ENCODE data around the gene GSC2.

The GSC2 gene

DNA sequence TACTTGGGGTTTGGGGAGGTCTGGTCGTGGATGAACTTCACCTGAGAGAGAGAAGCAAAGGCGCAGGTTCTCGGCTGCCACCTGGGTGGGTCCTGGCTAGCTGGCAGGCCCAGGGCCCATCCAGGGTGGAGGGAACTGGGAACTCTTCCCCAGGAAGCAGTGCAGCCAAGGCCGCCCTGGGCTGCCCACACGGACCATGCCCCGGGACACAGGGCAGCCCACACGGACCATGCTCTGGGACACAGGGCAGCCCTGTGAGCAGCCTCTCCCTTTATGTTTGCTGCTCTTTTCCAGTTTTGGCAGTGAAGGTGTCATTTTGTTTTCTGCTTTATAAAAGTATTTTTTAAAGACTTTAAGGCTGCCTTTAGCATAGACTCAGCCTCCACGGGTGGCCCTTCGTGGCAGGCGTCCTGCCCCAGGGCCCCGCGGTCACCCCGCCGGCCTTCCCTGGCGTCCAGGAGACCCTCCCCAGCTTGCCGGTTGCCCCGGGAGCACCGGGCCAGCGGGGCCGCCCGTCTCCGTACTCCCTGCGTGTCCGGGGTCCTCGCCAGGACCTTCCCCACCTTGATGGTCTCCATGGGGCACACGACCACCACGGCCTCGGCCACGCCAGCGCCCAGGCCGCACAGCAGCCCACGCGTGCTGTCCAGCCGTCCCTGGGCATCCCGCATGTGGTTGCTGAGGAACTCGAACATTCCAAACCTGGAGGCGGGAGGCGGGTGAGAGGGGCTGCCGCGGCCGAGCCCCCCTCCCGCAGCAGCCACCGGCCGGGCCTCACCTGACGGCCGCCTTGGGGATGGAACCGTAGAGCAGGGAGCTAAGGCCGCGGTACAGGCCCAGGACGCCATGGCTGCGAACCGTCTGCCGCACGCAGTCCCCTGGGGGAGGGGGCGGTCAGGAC is 27.3 kb upstream of the GSC2 start:
- H3K4me1 ChIP-seq (ENCODE audit: control insufficient read depth in 1 of 2, insufficient read depth in 2 of 2, low read length in 2 of 2), result peaks cover 34 to 55% of the 10 kb centered on the region in 2 donors
- no peaks in the 10 kb centered on the region for H3K9me3 ChIP-seq (ENCODE audit: control insufficient read depth in 1 of 2, low read length in 2 of 2)
- peaks cover 0 to 14% of the 10 kb centered on the region in 2 donors for H3K36me3 ChIP-seq (ENCODE audit: control insufficient read depth in 1 of 2, insufficient read depth in 2 of 2, low read length in 2 of 2)
- peak overlapping the region; percentile 84 for H3K27ac ChIP-seq (ENCODE audit: low read depth, low read length)
- H3K27me3 ChIP-seq (ENCODE audit: control insufficient read depth in 1 of 2, insufficient read depth in 2 of 2, low read length in 2 of 2), result no peaks in the 10 kb centered on the region
- peak overlapping the region; percentile 59 to 75 for H3K9ac ChIP-seq (ENCODE audit: low read depth in 1 of 2, low read length in 2 of 2)
- H3K4me3 ChIP-seq (ENCODE audit: low read depth in 1 of 2, low read length in 2 of 2), result peak overlapping the region; percentile 67 to 76

- Histone ChIP-seq H3K4me1 (ENCODE audit: control insufficient read depth in 1 of 2, insufficient read depth in 2 of 2, low read length in 2 of 2) (peaks cover 38 to 61% of the 10 kb centered on the region in 2 donors), H3K4me3 (ENCODE audit: low read depth in 1 of 2, low read length in 2 of 2) (peak overlapping the region; percentile 67 to 76), H3K27me3 (ENCODE audit: control insufficient read depth in 1 of 2, insufficient read depth in 2 of 2, low read length in 2 of 2) (no peaks in the 10 kb centered on the region), H3K36me3 (ENCODE audit: control insufficient read depth in 1 of 2, insufficient read depth in 2 of 2, low read length in 2 of 2) (peaks cover 0 to 14% of the 10 kb centered on the region in 2 donors), H3K27ac (ENCODE audit: low read depth, low read length) (no peak overlapping the region), H3K9ac (ENCODE audit: low read depth in 1 of 2, low read length in 2 of 2) (peak overlapping the region; percentile 59 to 75), H3K9me3 (ENCODE audit: control insufficient read depth in 1 of 2, low read length in 2 of 2) (no peaks in the 10 kb centered on the region)
These were observed 26.6 kb upstream of the GSC2 start for GRCh38 chr22:19176732-19177131.

DNA sequence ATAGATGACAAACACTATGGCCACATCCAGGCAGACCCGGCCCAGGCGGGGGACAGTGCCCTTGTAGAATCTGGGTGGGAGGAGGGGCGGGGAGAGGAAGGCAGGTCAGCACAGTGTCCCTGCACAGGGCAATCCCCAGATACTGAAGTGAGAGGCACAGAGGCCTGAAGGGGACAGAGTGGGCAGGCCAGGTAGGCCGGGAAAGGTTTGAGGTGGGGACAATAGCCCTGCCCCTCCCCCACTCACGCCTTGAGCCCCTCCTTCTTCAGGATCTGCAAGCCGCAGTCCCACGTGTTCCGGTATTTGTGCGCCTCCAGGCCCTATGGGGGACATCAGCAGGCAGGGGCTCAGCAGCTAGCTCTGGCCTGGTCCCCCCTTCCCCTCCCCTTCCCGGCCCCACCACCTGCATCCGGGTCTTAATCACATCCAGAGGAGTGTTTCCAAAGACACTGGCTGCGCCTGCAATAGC is 26.1 kb upstream of the GSC2 start:
- H3K27ac ChIP-seq (ENCODE audit: low read depth, low read length), result no peak overlapping the region
- peaks cover 0 to 14% of the 10 kb centered on the region in 2 donors for H3K36me3 ChIP-seq (ENCODE audit: control insufficient read depth in 1 of 2, insufficient read depth in 2 of 2, low read length in 2 of 2)
- peaks cover 38 to 63% of the 10 kb centered on the region in 2 donors for H3K4me1 ChIP-seq (ENCODE audit: control insufficient read depth in 1 of 2, insufficient read depth in 2 of 2, low read length in 2 of 2)
- no peak overlapping the region for H3K4me3 ChIP-seq (ENCODE audit: low read depth in 1 of 2, low read length in 2 of 2)
- H3K9me3 ChIP-seq (ENCODE audit: control insufficient read depth in 1 of 2, low read length in 2 of 2), result no peaks in the 10 kb centered on the region
- H3K9ac ChIP-seq (ENCODE audit: low read depth in 1 of 2, low read length in 2 of 2), result no peak overlapping the region
- no peaks in the 10 kb centered on the region for H3K27me3 ChIP-seq (ENCODE audit: control insufficient read depth in 1 of 2, insufficient read depth in 2 of 2, low read length in 2 of 2)

DNA sequence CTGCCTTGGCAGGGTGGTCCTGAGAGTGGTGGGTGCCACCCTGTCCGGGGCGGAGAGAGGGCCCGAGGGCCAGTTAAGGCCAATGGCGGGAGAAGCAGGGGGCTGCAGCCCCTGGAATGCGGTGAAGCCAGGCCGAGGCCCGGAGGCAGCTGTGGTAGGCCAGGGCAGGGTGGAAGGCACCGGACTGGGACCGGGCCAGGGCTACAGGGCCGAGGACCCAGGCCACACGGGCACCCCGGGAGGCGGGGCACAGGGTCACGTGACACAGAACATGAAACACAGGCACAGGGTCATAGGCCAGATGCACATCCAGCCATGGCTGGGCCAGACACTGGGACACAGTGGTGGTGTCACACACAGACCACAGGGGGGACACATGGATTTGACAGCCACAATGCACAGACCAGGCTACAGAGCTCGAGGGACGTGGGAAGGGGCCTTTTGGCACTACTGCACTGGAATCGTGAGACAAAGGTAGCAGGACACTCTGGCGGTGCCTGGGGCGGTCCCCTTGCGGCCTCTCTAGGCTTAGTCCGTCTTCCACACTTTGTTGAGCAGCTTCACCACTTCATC is 25.6 kb upstream of the GSC2 start:
- H3K36me3 ChIP-seq (ENCODE audit: control insufficient read depth in 1 of 2, insufficient read depth in 2 of 2, low read length in 2 of 2), result peaks cover 0 to 14% of the 10 kb centered on the region in 2 donors
- H3K27ac ChIP-seq (ENCODE audit: low read depth, low read length), result no peak overlapping the region
- peaks cover 42 to 69% of the 10 kb centered on the region in 2 donors for H3K4me1 ChIP-seq (ENCODE audit: control insufficient read depth in 1 of 2, insufficient read depth in 2 of 2, low read length in 2 of 2)
- no peak overlapping the region for H3K9ac ChIP-seq (ENCODE audit: low read depth in 1 of 2, low read length in 2 of 2)
- H3K4me3 ChIP-seq (ENCODE audit: low read depth in 1 of 2, low read length in 2 of 2), result no peak overlapping the region
- peaks cover 0 to under 1% of the 10 kb centered on the region in 2 donors for H3K27me3 ChIP-seq (ENCODE audit: control insufficient read depth in 1 of 2, insufficient read depth in 2 of 2, low read length in 2 of 2)
- H3K9me3 ChIP-seq (ENCODE audit: control insufficient read depth in 1 of 2, low read length in 2 of 2), result no peaks in the 10 kb centered on the region

- H3K36me3 ChIP-seq (ENCODE audit: control insufficient read depth in 1 of 2, insufficient read depth in 2 of 2, low read length in 2 of 2), result peaks cover 0 to 14% of the 10 kb centered on the region in 2 donors
- peaks cover 47 to 74% of the 10 kb centered on the region in 2 donors for H3K4me1 ChIP-seq (ENCODE audit: control insufficient read depth in 1 of 2, insufficient read depth in 2 of 2, low read length in 2 of 2)
- no peak overlapping the region for H3K27ac ChIP-seq (ENCODE audit: low read depth, low read length)
- peaks cover 5 to 6% of the 10 kb centered on the region in 2 donors for H3K27me3 ChIP-seq (ENCODE audit: control insufficient read depth in 1 of 2, insufficient read depth in 2 of 2, low read length in 2 of 2)
- H3K9ac ChIP-seq (ENCODE audit: low read depth in 1 of 2, low read length in 2 of 2), result no peak overlapping the region
- H3K4me3 ChIP-seq (ENCODE audit: low read depth in 1 of 2, low read length in 2 of 2), result no peak overlapping the region
- H3K9me3 ChIP-seq (ENCODE audit: control insufficient read depth in 1 of 2, low read length in 2 of 2), result no peaks in the 10 kb centered on the region
These were observed 25.0 kb upstream of the GSC2 start for GRCh38 chr22:19175026-19175601.

DNA sequence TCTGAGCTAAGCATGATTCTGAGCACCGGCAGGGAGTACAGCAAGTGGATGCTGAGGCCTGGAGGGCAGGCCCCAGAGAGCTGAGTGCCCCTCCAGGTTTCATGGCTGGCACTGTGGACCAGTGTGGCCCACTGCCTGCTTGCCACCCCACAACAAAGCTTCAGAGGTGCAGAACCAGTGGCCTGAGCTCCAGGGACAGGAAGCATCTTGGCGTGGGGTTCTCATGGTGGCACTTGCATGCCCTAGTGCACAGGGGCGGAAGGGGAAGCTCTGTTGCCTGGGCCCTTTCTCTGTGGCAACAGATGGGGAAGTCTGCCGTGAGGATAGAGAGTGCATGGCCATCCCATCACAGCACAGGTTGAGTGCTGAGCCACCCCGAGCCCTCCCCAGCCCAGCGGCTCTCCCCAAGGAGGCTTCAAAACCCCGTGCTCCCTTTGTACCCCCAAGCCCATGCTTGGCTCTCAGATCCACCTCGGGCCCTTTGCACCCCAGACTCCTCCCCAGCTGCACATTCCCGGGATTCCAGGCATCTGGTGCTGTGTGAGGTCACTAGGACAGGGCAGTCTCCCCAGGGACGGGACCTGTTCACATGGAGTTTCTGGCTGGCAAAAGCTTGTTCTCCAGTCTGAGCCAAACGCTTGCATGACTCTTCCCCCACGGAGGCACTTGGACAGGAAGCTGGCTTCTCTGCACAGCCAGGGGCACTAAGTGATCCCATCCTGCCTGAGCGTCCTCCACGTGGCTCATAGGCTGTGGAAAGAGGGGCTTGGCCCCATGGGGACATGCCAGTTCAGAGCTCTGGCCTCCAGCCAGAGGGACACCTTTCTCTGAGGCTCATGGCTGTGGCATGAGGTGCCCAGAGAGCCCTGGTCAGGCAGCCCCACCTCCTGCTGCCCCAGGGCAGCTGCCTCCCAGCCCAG is 24.3 kb upstream of the GSC2 start:
- peaks cover 0 to 14% of the 10 kb centered on the region in 2 donors for H3K36me3 ChIP-seq (ENCODE audit: control insufficient read depth in 1 of 2, insufficient read depth in 2 of 2, low read length in 2 of 2)
- peaks cover 48 to 77% of the 10 kb centered on the region in 2 donors for H3K4me1 ChIP-seq (ENCODE audit: control insufficient read depth in 1 of 2, insufficient read depth in 2 of 2, low read length in 2 of 2)
- H3K4me3 ChIP-seq (ENCODE audit: low read depth in 1 of 2, low read length in 2 of 2), result no peak overlapping the region
- peaks cover 13 to 14% of the 10 kb centered on the region in 2 donors for H3K27me3 ChIP-seq (ENCODE audit: control insufficient read depth in 1 of 2, insufficient read depth in 2 of 2, low read length in 2 of 2)
- H3K27ac ChIP-seq (ENCODE audit: low read depth, low read length), result no peak overlapping the region
- no peak overlapping the region for H3K9ac ChIP-seq (ENCODE audit: low read depth in 1 of 2, low read length in 2 of 2)
- no peaks in the 10 kb centered on the region for H3K9me3 ChIP-seq (ENCODE audit: control insufficient read depth in 1 of 2, low read length in 2 of 2)

DNA sequence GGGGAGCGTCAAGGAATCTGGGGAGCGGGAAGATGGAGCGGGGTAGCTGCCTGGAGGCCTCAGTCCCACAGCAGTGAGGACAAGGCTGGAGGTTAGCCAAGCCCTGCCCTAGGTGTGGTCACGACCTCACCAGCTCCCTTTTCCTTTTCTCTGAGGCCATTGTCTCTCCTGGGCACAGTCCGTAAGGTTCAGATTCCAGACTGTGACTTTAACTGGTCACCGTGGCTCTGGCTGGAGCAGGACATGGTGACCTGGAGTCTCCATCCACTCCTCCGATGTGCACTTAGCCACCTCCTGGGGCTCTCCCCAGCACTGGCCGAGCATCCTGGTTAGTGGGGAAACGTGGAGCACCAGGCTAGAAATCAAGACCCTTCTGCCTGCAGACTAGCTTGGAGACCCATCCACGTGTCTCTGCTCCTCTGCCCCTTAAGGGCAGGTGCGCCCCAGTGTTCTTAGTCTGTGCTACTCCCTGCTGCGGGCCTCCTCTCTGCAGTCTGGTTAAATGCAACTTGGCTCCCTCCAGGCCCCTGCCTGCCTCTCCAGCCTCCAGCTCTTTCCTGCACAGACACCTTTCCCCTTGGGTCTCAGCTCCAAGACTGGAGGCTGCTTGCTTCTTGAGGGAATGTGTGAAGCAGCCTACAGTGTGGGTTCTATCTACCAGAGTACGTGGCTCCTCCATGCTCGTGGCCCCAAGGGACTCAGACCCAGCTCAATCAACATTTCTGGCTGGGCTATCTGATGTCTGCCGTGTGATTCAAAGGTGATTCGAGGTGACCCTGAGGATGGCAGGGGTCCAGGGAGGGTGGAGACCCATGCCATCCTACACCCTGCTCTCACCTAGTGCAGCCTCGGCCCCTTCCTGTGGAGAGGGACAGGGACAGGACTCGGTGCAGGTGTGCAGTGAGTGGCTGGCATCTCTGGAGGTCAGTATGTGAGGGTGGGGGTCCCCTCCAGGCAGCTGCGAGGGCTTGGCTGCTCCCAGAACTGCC is 23.2 kb upstream of the GSC2 start:
- Histone ChIP-seq H3K4me1 (ENCODE audit: control insufficient read depth in 1 of 2, insufficient read depth in 2 of 2, low read length in 2 of 2) (peaks cover 48 to 76% of the 10 kb centered on the region in 2 donors), H3K9me3 (ENCODE audit: control insufficient read depth in 1 of 2, low read length in 2 of 2) (no peaks in the 10 kb centered on the region), H3K9ac (ENCODE audit: low read depth in 1 of 2, low read length in 2 of 2) (peak overlapping the region in 1 of 2 donors; percentile 91), H3K4me3 (ENCODE audit: low read depth in 1 of 2, low read length in 2 of 2) (peak overlapping the region; percentile 84 to 93), H3K27me3 (ENCODE audit: control insufficient read depth in 1 of 2, insufficient read depth in 2 of 2, low read length in 2 of 2) (peaks cover 23 to 24% of the 10 kb centered on the region in 2 donors), H3K27ac (ENCODE audit: low read depth, low read length) (no peak overlapping the region), H3K36me3 (ENCODE audit: control insufficient read depth in 1 of 2, insufficient read depth in 2 of 2, low read length in 2 of 2) (peaks cover 0 to 14% of the 10 kb centered on the region in 2 donors)

DNA sequence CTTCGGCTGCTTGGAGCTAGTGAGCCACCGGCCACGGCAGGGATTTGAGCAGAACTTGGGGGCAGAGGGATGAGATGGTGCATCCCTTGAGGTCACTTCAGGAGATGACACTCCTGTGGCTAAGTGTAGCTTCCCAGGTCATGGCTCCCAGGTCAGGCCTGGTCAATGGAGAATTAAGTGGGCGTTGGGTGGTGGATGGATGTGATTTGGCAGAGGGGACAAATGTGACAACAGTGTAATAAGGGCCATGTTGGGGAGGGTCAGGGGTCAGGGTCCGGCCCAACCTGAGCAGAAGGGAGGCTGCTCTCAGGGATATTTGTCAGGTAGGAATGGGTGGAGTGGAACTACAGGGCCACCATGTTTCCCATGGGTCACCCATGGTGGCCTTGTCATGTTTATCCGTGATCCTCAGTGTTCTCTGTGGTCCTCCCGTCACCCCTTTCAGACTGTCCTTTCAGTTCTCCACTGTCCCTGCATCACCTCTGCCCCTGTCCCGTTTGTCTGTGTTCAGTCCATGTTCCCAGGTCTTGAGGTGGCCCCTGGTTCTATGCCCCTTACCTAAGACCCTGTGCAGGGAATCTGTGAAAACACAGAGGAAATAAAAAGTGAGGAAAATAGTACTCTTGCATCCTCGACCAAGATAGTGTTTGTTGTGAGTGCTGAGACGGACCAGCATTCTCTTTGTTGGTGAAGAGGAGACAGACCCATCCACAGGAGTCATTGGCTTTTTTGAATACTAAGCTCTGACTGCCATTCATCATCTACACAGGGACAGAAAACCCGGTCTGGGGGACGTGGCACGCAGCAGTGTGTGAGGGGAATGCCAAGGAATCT is 22.3 kb upstream of the GSC2 start:
- Histone ChIP-seq H3K27me3 (ENCODE audit: control insufficient read depth in 1 of 2, insufficient read depth in 2 of 2, low read length in 2 of 2) (peaks cover 31 to 32% of the 10 kb centered on the region in 2 donors), H3K9me3 (ENCODE audit: control insufficient read depth in 1 of 2, low read length in 2 of 2) (no peaks in the 10 kb centered on the region), H3K27ac (ENCODE audit: low read depth, low read length) (no peak overlapping the region), H3K36me3 (ENCODE audit: control insufficient read depth in 1 of 2, insufficient read depth in 2 of 2, low read length in 2 of 2) (peaks cover 0 to 14% of the 10 kb centered on the region in 2 donors), H3K9ac (ENCODE audit: low read depth in 1 of 2, low read length in 2 of 2) (peak overlapping the region; percentile 83 to 91), H3K4me3 (ENCODE audit: low read depth in 1 of 2, low read length in 2 of 2) (peak overlapping the region; percentile 84 to 93), H3K4me1 (ENCODE audit: control insufficient read depth in 1 of 2, insufficient read depth in 2 of 2, low read length in 2 of 2) (peaks cover 48 to 73% of the 10 kb centered on the region in 2 donors)

Data from duodenal mucosa (tissue), 2 donors.